Measurements from ENCODE around the gene KIF21B. TPM values are rescaled to one million over a fixed set of nuclear protein-coding genes. Genes with fewer than 3 reads are reported as not detected.

The KIF21B gene
- total RNA-seq, 4 donors from 2014 or later, result 0.89 to 1.5 (median 1.1) TPM

DNA sequence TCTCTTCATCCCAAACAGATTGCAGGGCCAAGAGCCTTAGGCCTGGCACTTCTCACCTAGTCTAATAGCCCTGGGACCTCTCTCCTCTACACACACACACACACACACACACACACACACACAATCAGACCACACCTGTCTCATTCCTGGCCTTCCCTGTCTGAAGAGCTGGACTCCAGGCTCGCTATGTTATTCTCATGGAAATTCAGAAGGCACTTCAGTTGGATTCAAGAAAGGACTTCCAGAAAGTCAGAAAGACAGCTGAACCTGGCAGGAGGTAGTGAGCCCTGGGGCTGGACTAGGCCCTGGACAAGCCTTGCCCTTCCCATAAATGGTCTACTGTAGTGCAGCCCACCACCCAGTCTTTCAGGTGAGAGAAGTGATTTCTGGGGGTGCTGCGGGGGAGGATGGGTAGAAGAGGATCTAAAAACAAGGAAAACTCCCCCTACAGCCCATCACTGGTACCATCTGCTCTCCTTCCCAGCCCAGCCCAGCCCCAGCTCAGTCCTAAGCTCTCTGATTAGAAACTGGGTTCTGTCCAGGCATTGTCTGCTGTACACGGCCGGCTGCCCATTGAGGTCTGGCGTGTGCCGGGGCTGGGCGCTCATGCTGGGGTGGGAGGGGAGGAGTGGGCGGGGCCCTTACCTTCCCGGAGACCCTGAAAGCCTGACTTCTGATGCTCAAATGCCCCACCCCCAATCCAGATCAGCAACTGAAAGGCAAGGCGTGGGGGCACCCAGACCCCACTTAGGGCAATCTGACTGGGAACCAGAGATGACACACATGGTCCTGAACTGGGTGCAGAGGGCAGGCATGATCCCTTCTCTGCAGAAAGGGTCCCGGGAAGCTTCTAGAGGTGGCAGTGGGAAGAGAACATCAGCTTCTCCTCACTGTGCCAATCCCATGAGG is 2.5 kb downstream of the KIF21B start:
- DNase-seq, result no peak
- Histone ChIP-seq H3K4me1 (peaks cover 7 to 45% of the 10 kb centered on the region in 2 donors), H3K9me3 (no peaks in the 10 kb centered on the region), H3K27ac (no peak overlapping the region), H3K4me3 (replicated peaks in 1 of 3) (no peak overlapping the region), H3K27me3 (no peaks in the 10 kb centered on the region), H3K36me3 (no peaks in the 10 kb centered on the region)
- intact Hi-C loops (cut with DNase I), result no loop called here
- TF ChIP-seq, protein P1, sequence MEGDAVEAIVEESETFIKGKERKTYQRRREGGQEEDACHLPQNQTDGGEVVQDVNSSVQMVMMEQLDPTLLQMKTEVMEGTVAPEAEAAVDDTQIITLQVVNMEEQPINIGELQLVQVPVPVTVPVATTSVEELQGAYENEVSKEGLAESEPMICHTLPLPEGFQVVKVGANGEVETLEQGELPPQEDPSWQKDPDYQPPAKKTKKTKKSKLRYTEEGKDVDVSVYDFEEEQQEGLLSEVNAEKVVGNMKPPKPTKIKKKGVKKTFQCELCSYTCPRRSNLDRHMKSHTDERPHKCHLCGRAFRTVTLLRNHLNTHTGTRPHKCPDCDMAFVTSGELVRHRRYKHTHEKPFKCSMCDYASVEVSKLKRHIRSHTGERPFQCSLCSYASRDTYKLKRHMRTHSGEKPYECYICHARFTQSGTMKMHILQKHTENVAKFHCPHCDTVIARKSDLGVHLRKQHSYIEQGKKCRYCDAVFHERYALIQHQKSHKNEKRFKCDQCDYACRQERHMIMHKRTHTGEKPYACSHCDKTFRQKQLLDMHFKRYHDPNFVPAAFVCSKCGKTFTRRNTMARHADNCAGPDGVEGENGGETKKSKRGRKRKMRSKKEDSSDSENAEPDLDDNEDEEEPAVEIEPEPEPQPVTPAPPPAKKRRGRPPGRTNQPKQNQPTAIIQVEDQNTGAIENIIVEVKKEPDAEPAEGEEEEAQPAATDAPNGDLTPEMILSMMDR (IDR thresholded peaks at IDR 0.05), result peak in 1 of 6 experiments; percentile 14
- no peak for TF ChIP-seq POLR2A (IDR thresholded peaks at IDR 0.05)
- 51 to 53% methylated on average over 10 of the region's 11 CpGs for WGBS, 2 donors

DNA sequence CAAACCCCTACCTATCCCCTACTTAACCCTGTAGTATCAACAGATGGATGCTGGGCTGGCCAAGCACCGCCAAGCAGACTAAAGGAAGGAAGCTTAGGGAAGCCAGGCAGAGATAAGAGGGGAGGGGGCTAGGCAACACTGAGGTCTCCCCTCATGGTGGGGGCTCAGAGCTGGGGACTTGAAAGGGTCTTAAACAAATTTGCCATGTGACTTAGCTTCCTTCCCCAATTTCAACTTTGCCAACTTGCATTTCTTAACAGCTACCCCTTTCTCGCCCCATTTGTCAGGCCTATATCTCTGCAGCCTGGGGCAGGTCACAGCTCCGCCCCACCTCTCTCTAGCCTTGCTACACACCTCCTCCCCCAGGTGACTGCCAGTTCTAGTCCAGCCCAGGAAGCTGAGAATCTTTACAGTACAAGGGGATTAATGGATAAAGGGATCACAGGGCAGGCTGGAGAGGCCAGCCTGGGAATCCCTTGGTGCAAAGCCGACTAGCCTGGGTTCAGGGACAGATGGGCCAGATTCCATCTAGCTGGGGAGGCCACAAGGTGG is 3.4 kb downstream of the KIF21B start:
- Histone ChIP-seq H3K36me3 (no peaks in the 10 kb centered on the region), H3K4me1 (peaks cover 7 to 45% of the 10 kb centered on the region in 2 donors), H3K4me3 (replicated peaks in 1 of 3) (no peak overlapping the region), H3K27me3 (no peaks in the 10 kb centered on the region), H3K27ac (no peak overlapping the region), H3K9me3 (no peaks in the 10 kb centered on the region)
- intact Hi-C loops (cut with DNase I), result no loop called here
- WGBS, 2 donors, result 86 to 98% methylated on average over 4 of the region's 4 CpGs
- TF ChIP-seq, protein P1 (IDR thresholded peaks at IDR 0.05), result no peak
- TF ChIP-seq POLR2A (IDR thresholded peaks at IDR 0.05), result no peak
- no peak for DNase-seq

DNA sequence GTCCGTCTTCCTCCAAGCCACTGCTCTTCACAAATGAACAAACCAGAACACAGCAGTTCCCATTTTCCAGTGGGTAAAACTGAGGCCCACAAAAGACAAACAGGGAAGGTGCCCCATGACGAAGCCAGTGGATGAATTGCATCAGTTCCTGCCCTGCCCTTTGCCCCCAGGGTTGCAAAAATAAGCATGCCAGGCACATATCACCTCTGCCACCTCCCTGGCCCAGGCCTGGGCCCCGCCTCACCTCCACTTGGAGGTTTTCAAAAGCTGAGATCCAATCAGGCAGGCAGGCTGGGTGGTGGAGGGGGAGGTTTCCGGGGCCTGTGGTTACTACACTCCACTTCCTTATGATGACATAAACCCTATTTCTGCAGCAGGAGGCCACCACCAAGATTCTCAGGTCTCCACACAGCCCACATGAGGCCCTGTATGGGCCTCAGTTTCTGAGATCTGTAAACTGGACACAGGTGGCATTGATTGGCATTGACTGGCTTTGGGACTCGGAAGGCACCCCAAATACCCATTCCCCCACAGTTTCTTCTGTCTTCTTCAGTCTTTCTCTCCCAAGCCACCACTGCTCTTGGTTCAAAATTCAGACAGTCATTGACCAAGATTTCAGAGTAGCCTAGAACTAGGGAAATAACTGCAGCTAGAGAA is 4.1 kb downstream of the KIF21B start:
- H3K27ac ChIP-seq, result no peak overlapping the region
- H3K4me3 ChIP-seq (replicated peaks in 1 of 3), result no peak overlapping the region
- DNase-seq, result peak in 1 of 2 donors; percentile 25
- H3K27me3 ChIP-seq, result no peaks in the 10 kb centered on the region
- H3K4me1 ChIP-seq, result peaks cover 7 to 45% of the 10 kb centered on the region in 2 donors
- TF ChIP-seq, protein P1 (IDR thresholded peaks at IDR 0.05), result no peak
- TF ChIP-seq POLR2A (IDR thresholded peaks at IDR 0.05), result no peak
- no peaks in the 10 kb centered on the region for H3K9me3 ChIP-seq
- 83 to 86% methylated on average over 5 of the region's 5 CpGs for WGBS, 2 donors
- intact Hi-C loops (cut with DNase I), result no loop called here
- H3K36me3 ChIP-seq, result no peaks in the 10 kb centered on the region

DNA sequence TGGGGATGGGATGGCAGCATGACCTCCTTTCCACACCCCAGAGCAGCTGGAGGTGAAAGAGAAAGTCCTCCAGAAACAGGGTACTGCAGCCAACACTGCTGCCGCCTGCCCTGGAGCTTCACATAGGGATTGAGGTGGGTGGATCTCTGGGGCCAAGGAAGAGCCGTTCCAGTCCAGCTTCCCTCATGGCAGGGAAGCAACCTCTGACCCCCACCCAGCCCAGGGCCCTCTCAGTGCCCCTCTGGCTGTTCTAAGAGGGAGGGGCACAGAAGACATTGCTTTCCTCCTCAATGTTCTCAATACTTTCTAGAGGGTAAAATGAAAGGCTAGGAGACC is 5.7 kb downstream of the KIF21B start:
- Histone ChIP-seq H3K9me3 (no peaks in the 10 kb centered on the region), H3K36me3 (no peaks in the 10 kb centered on the region), H3K27ac (no peak overlapping the region), H3K27me3 (no peaks in the 10 kb centered on the region), H3K4me1 (peaks cover 4 to 41% of the 10 kb centered on the region in 2 donors), H3K4me3 (replicated peaks in 1 of 3) (no peak overlapping the region)
- DNase-seq, result no peak
- WGBS, 2 donors, result 79 to 94% methylated on average over 2 of the region's 2 CpGs
- TF ChIP-seq POLR2A (IDR thresholded peaks at IDR 0.05), result no peak
- TF ChIP-seq, protein P1 (IDR thresholded peaks at IDR 0.05), result no peak
- intact Hi-C loops (cut with DNase I), result no loop called here

All from thyroid gland (tissue), 4 donors.